HEK293 (cell line): ENCODE results near the gene RRAGA.

Source experiments
- CTCF ChIA-PET: fragments of 350-600 bp; formaldehyde crosslinking; extraction: SDS; loops from one replicate; lab custom pipeline; 2021; ENCODE audit warnings: antibody characterized with exemption; lab: Yijun Ruan, JAX
- POLR2A ChIA-PET: fragments of 300-600 bp; formaldehyde crosslinking; extraction: SDS; loops from one replicate; lab custom pipeline; 2020; ENCODE audit warnings: antibody characterized with exemption, inconsistent platforms; lab: Yijun Ruan, JAX
- H3K27ac ChIP-seq: fragments of 200-500 bp; sonication (Bioruptor generic); 2 replicates; pipeline ENCODE4 v1.5.1; 2014; ENCODE audit warnings: low read depth, low read length, control low read depth, inconsistent platforms; ENCODE audit errors: extremely low read depth
- H3K36me3 ChIP-seq, 2 experiments: fragments of 200-500 bp in 1 of 2; sonication (Bioruptor generic) in 1 of 2; 1 replicate in 1 of 2; 2 replicates in 1 of 2; pipeline ENCODE4 v1.5.1; 2014 to 2017; ENCODE audit warnings: inconsistent platforms in 2 of 2, low read length in 2 of 2; ENCODE audit not compliant: control insufficient read depth in 2 of 2, insufficient read depth in 1 of 2
- H3K4me1 ChIP-seq: fragments of 200-500 bp; sonication (Bioruptor generic); 2 replicates; pipeline ENCODE4 v1.5.1; 2014; ENCODE audit warnings: mild to moderate bottlenecking, low read length, inconsistent platforms; ENCODE audit not compliant: control insufficient read depth, insufficient read depth
- H3K4me3 ChIP-seq: 2 replicates; pipeline ENCODE4 v1.5.1; 2011; ENCODE audit warnings: low read depth, mild to moderate bottlenecking, control low read depth, low read length, moderate library complexity
- H3K9me3 ChIP-seq: fragments of 200-500 bp; sonication (Bioruptor generic); 2 replicates; pipeline ENCODE4 v1.5.1; 2014; ENCODE audit warnings: low read depth, low read length, inconsistent platforms; ENCODE audit not compliant: control insufficient read depth, insufficient read depth
- GFI1B ChIP-seq: fragments of 450-650 bp; formaldehyde crosslinking; IDR thresholded peaks from 2 replicates; pipeline ENCODE4 v1.5.1; 2016; ENCODE audit warnings: missing biosample characterization, missing genetic modification characterization
- KLF1 ChIP-seq: fragments of 450-650 bp; formaldehyde crosslinking; IDR thresholded peaks from 2 replicates; pipeline ENCODE4 v1.5.1; 2016; ENCODE audit warnings: missing biosample characterization, missing genetic modification characterization
- KLF8 ChIP-seq: fragments of 450-650 bp; formaldehyde crosslinking; IDR thresholded peaks from 2 replicates; pipeline ENCODE4 v1.5.1; 2016; ENCODE audit warnings: missing biosample characterization, missing genetic modification characterization
- PATZ1 ChIP-seq: fragments of 450-650 bp; formaldehyde crosslinking; IDR thresholded peaks from 2 replicates; pipeline ENCODE4 v1.5.1; 2016; ENCODE audit warnings: missing biosample characterization, missing genetic modification characterization
- PRDM10 ChIP-seq: fragments of 450-650 bp; formaldehyde crosslinking; IDR thresholded peaks from 2 replicates; pipeline ENCODE4 v1.5.1; 2016; ENCODE audit warnings: missing biosample characterization, missing genetic modification characterization
- PRDM2 ChIP-seq: fragments of 450-650 bp; formaldehyde crosslinking; IDR thresholded peaks from 2 replicates; pipeline ENCODE4 v1.5.1; 2016; ENCODE audit warnings: missing biosample characterization, missing genetic modification characterization, borderline replicate concordance
- PRDM6 ChIP-seq: fragments of 450-650 bp; formaldehyde crosslinking; IDR thresholded peaks from 2 replicates; pipeline ENCODE4 v1.5.1; 2017; ENCODE audit warnings: missing biosample characterization, missing genetic modification characterization
- SALL2 ChIP-seq: fragments of 450-650 bp; formaldehyde crosslinking; IDR thresholded peaks from 2 replicates; pipeline ENCODE4 v1.5.0; 2017; ENCODE audit warnings: missing biosample characterization, mild to moderate bottlenecking, missing genetic modification characterization, borderline replicate concordance
- ZFP3 ChIP-seq: fragments of 450-650 bp; formaldehyde crosslinking; IDR thresholded peaks from 2 replicates; pipeline ENCODE4 v1.5.1; 2016; ENCODE audit warnings: low read depth, missing biosample characterization, missing genetic modification characterization
- ZFP41 ChIP-seq: fragments of 450-650 bp; formaldehyde crosslinking; IDR thresholded peaks from 2 replicates; pipeline ENCODE4 v1.5.1; 2016; ENCODE audit warnings: missing biosample characterization, missing genetic modification characterization, borderline replicate concordance
- ZFP69B ChIP-seq: fragments of 450-650 bp; formaldehyde crosslinking; IDR thresholded peaks from 2 replicates; pipeline ENCODE4 v1.5.1; 2016; ENCODE audit warnings: missing biosample characterization, missing genetic modification characterization
- ZNF157 ChIP-seq: fragments of 450-650 bp; formaldehyde crosslinking; IDR thresholded peaks from 2 replicates; pipeline ENCODE4 v1.5.1; 2016; ENCODE audit warnings: missing biosample characterization, missing genetic modification characterization
- ZNF16 ChIP-seq: fragments of 450-650 bp; formaldehyde crosslinking; IDR thresholded peaks from 2 replicates; pipeline ENCODE4 v1.5.1; 2016; ENCODE audit warnings: low read depth, missing biosample characterization, missing genetic modification characterization
- ZNF48 ChIP-seq: fragments of 450-650 bp; formaldehyde crosslinking; IDR thresholded peaks from 2 replicates; pipeline ENCODE4 v1.5.1; 2016; ENCODE audit warnings: missing biosample characterization, missing genetic modification characterization
- ZNF626 ChIP-seq: fragments of 450-650 bp; sonication (Bioruptor Pico); formaldehyde crosslinking; IDR thresholded peaks from 2 replicates; pipeline ENCODE4 v1.5.1; 2018; ENCODE audit warnings: missing biosample characterization, missing genetic modification characterization, inconsistent platforms
- ZNF645 ChIP-seq: fragments of 450-650 bp; formaldehyde crosslinking; IDR thresholded peaks from 2 replicates; pipeline ENCODE4; 2016; ENCODE audit warnings: missing biosample characterization, missing genetic modification characterization
- ZNF654 ChIP-seq: fragments of 450-650 bp; formaldehyde crosslinking; IDR thresholded peaks from 2 replicates; pipeline ENCODE4 v1.5.1; 2016; ENCODE audit warnings: low read depth, missing biosample characterization, missing genetic modification characterization

RRAGA gene

GRCh38 chr9:19026375-19026774, 22.9 kb upstream of the RRAGA start (continued):
- TF ChIP-seq PRDM2 (no peak), GFI1B (tag by site-specific recombination) (no peak), ZNF48 (tag by site-specific recombination) (no peak), ZFP3 (tag by site-specific recombination) (no peak), ZNF626 (no peak), KLF8 (tag by site-specific recombination) (no peak), ZNF16 (tag by site-specific recombination) (no peak), SALL2 (tag by site-specific recombination) (no peak), ZFP41 (tag by site-specific recombination) (no peak)

- Histone ChIP-seq H3K4me3 (no peak overlapping the region), H3K9me3 (no peaks in the 10 kb centered on the region), H3K36me3 (no peaks in the 10 kb centered on the region), H3K4me1 (no peaks in the 10 kb centered on the region), H3K27ac (no peak overlapping the region)
- TF ChIP-seq ZNF645 (tag by site-specific recombination) (no peak), KLF1 (tag by site-specific recombination) (no peak), PATZ1 (tag by site-specific recombination) (no peak)
- ChIA-PET CTCF (interaction anchor here (0.6 to 2.8 kb wide), 25 partner anchors 11 to 1506 kb away, joined by 3 to 36 read pairs (median 4); no protein-coding TSS in a partner anchor), POLR2A (interaction anchor here (0.6 to 1.7 kb wide), 2 partner anchors 21 to 134 kb away, joined by 4 read pairs; partner anchors contain the start of gene RRAGA)
Measured at GRCh38 chr9:19027825-19028224, 21.4 kb upstream of the RRAGA start.

- CTCF ChIA-PET, result interaction anchor here (0.5 to 2.8 kb wide), 54 partner anchors 8 to 1501 kb away, joined by 3 to 36 read pairs (median 4); no protein-coding TSS in a partner anchor
- H3K27ac ChIP-seq, result no peak overlapping the region
- no peaks in the 10 kb centered on the region for H3K36me3 ChIP-seq
- no peak overlapping the region for H3K4me3 ChIP-seq
- H3K9me3 ChIP-seq, result no peaks in the 10 kb centered on the region
- no peaks in the 10 kb centered on the region for H3K4me1 ChIP-seq
- POLR2A ChIA-PET, result interaction anchor here (1.7 kb wide), 1 partner anchor 20 kb away, joined by 4 read pairs; the partner anchor contains the start of gene RRAGA
- TF ChIP-seq ZFP69B (no peak), ZNF157 (no peak), PRDM6 (tag by site-specific recombination) (no peak), PRDM10 (tag by site-specific recombination) (peak; percentile 83), ZNF654 (peak; percentile 76)
Measured at GRCh38 chr9:19028835-19029451, 20.3 kb upstream of the RRAGA start.
